ENCODE measurements around the gene ATP5IF1.

Gene ATP5IF1

GRCh38 chr1:28259934-28260802 is 24.2 kb downstream of the ATP5IF1 start:
- H2AFZ ChIP-seq (ENCODE audit: low read length), result peak overlapping the region; percentile 79; the same call in 1 of the 2 replicates
- H3K79me2 ChIP-seq (ENCODE audit: insufficient read depth, low read length), result peaks cover 10% of the 10 kb centered on the region; the same call in 1 of the 2 replicates

GRCh38 chr1:28260803-28261174 is 24.9 kb downstream of the ATP5IF1 start:
- Histone ChIP-seq H3K27me3 (ENCODE audit: insufficient read depth, low read length, poor library complexity, severe bottlenecking) (no peaks in the 10 kb centered on the region), H3K9me2 (replicated peaks; ENCODE audit: low read depth, low read length) (no peaks in the 10 kb centered on the region), H3K9me3 (ENCODE audit: insufficient read depth, low read depth, low read length) (no peaks in the 10 kb centered on the region), H3K9ac (ENCODE audit: low read depth, low read length, poor library complexity, severe bottlenecking) (no peak overlapping the region), H3F3A (ENCODE audit: low read depth) (peaks cover 2% of the 10 kb centered on the region; the same call in 1 of the 2 replicates), H3K4me3 (ENCODE audit: low read length, poor library complexity, severe bottlenecking) (peak overlapping the region; percentile 88), H3K4me1 (ENCODE audit: insufficient read depth, low read length, poor library complexity, severe bottlenecking) (peaks cover 22% of the 10 kb centered on the region), H3K79me2 (ENCODE audit: insufficient read depth, low read length) (peaks cover 10% of the 10 kb centered on the region; the same call in 1 of the 2 replicates), H4K20me1 (ENCODE audit: insufficient read depth, low read length, poor library complexity, severe bottlenecking) (peaks cover 10% of the 10 kb centered on the region), H3K36me3 (ENCODE audit: insufficient read depth, low read length) (no peaks in the 10 kb centered on the region), H2AFZ (ENCODE audit: low read length) (no peak overlapping the region), H3K4me2 (ENCODE audit: low read depth, low read length, poor library complexity, severe bottlenecking) (peak overlapping the region; percentile 75)
- TF ChIP-seq EZH2phosphoT487 (IDR thresholded peaks at IDR 0.05; ENCODE audit: borderline replicate concordance) (no peak), CTCF (conservative IDR thresholded peaks at IDR 0.05; ENCODE audit: low read length) (no peak)

More at GRCh38 chr1:28259934-28260802, 24.2 kb downstream of the ATP5IF1 start:
- peak overlapping the region; percentile 75 for H3K4me2 ChIP-seq (ENCODE audit: low read depth, low read length, poor library complexity, severe bottlenecking)
- no peaks in the 10 kb centered on the region for H3K9me3 ChIP-seq (ENCODE audit: insufficient read depth, low read depth, low read length)
- H3K9ac ChIP-seq (ENCODE audit: low read depth, low read length, poor library complexity, severe bottlenecking), result peak overlapping the region; percentile 73
- peaks cover 24% of the 10 kb centered on the region for H3K4me1 ChIP-seq (ENCODE audit: insufficient read depth, low read length, poor library complexity, severe bottlenecking)
- H3K4me3 ChIP-seq (ENCODE audit: low read length, poor library complexity, severe bottlenecking), result peak overlapping the region; percentile 88
- H3F3A ChIP-seq (ENCODE audit: low read depth), result peaks cover 2% of the 10 kb centered on the region; the same call in 1 of the 2 replicates
- H3K36me3 ChIP-seq (ENCODE audit: insufficient read depth, low read length), result no peaks in the 10 kb centered on the region
- H4K20me1 ChIP-seq (ENCODE audit: insufficient read depth, low read length, poor library complexity, severe bottlenecking), result peaks cover 10% of the 10 kb centered on the region
- TF ChIP-seq EZH2phosphoT487 (IDR thresholded peaks at IDR 0.05; ENCODE audit: borderline replicate concordance) (no peak), CTCF (conservative IDR thresholded peaks at IDR 0.05; ENCODE audit: low read length) (no peak)
- no peaks in the 10 kb centered on the region for H3K9me2 ChIP-seq (replicated peaks; ENCODE audit: low read depth, low read length)
- no peaks in the 10 kb centered on the region for H3K27me3 ChIP-seq (ENCODE audit: insufficient read depth, low read length, poor library complexity, severe bottlenecking)

- Histone ChIP-seq H3K4me3 (ENCODE audit: low read length, poor library complexity, severe bottlenecking) (no peak overlapping the region), H3K27me3 (ENCODE audit: insufficient read depth, low read length, poor library complexity, severe bottlenecking) (no peaks in the 10 kb centered on the region), H3K9me3 (ENCODE audit: insufficient read depth, low read depth, low read length) (no peaks in the 10 kb centered on the region), H3K4me1 (ENCODE audit: insufficient read depth, low read length, poor library complexity, severe bottlenecking) (peaks cover 7% of the 10 kb centered on the region), H2AFZ (ENCODE audit: low read length) (no peak overlapping the region), H3K4me2 (ENCODE audit: low read depth, low read length, poor library complexity, severe bottlenecking) (no peak overlapping the region), H3K9ac (ENCODE audit: low read depth, low read length, poor library complexity, severe bottlenecking) (no peak overlapping the region), H4K20me1 (ENCODE audit: insufficient read depth, low read length, poor library complexity, severe bottlenecking) (peaks cover 10% of the 10 kb centered on the region), H3K79me2 (ENCODE audit: insufficient read depth, low read length) (peaks cover 10% of the 10 kb centered on the region; the same call in 1 of the 2 replicates), H3K9me2 (replicated peaks; ENCODE audit: low read depth, low read length) (no peaks in the 10 kb centered on the region), H3K36me3 (ENCODE audit: insufficient read depth, low read length) (no peaks in the 10 kb centered on the region), H3F3A (ENCODE audit: low read depth) (no peaks in the 10 kb centered on the region)
- no peak for TF ChIP-seq CTCF (conservative IDR thresholded peaks at IDR 0.05; ENCODE audit: low read length)
- TF ChIP-seq EZH2phosphoT487 (IDR thresholded peaks at IDR 0.05; ENCODE audit: borderline replicate concordance), result no peak
Measured at GRCh38 chr1:28264897-28265296, 29.0 kb downstream of the ATP5IF1 start.
